Sigmoid colon (tissue), 7 donors: Measurements from ENCODE around the gene MRRF. TPM values are rescaled to one million over a fixed set of nuclear protein-coding genes. Genes with fewer than 3 reads are reported as not detected.

ENCODE experiments used
- DNase-seq: peaks from one replicate; pipeline ENCODE4 v3.0.0-alpha.2; 2019
- H3K27ac ChIP-seq, 4 donors: fragments of 200-600 bp; sonication (generic); one replicate each; pipeline ENCODE4 v1.5.1; 2016 to 2019; ENCODE audit warnings: mild to moderate bottlenecking in 1 of 4
- H3K27me3 ChIP-seq, 3 donors: fragments of 200-600 bp; sonication (generic); one replicate each; pipeline ENCODE4 v1.5.1; 2019; ENCODE audit warnings: mild to moderate bottlenecking in 1 of 3
- H3K36me3 ChIP-seq, 4 donors: fragments of 200-600 bp; sonication (generic); one replicate each; pipeline ENCODE4 v1.5.1; 2016 to 2019
- H3K4me1 ChIP-seq, 4 donors: fragments of 200-600 bp; sonication (generic); one replicate each; pipeline ENCODE4 v1.5.1; 2017 to 2019
- H3K4me3 ChIP-seq, 4 donors: fragments of 200-600 bp; sonication (generic); one replicate each; pipeline ENCODE4 v1.5.1; 2017 to 2019; ENCODE audit warnings: mild to moderate bottlenecking in 2 of 4, moderate library complexity in 1 of 4
- H3K9me3 ChIP-seq, 4 donors: fragments of 200-600 bp in 3 of 4; sonication (generic) in 3 of 4; one replicate each; pipeline versions ENCODE4 v1.5.1 to v1.6.1; 2013 to 2019
- EP300 ChIP-seq, 4 donors: sonication (generic); formaldehyde crosslinking; IDR thresholded peaks; one replicate each; pipeline ENCODE4 v1.6.1; 2017; ENCODE audit warnings: antibody characterized with exemption in 4 of 4
- POLR2A ChIP-seq, 2 donors: fragments of 450-650 bp; IDR thresholded peaks; one replicate each; pipeline ENCODE4 v1.6.1; 2016; ENCODE audit warnings: antibody characterized with exemption in 2 of 2, mild to moderate bottlenecking in 2 of 2, moderate library complexity in 2 of 2
- POLR2AphosphoS5 ChIP-seq, 4 donors: sonication (generic); formaldehyde crosslinking; IDR thresholded peaks; one replicate each; pipeline ENCODE4 v1.6.1; 2017; ENCODE audit warnings: antibody characterized with exemption in 4 of 4
- WGBS, 2 donors: extraction: QIAGEN DNeasy Blood & Tissue Kit; methylation state at CpG; one replicate each; pipeline ENCODE4 v1.1.7; 2013; 5-methylcytosine and 5-hydroxymethylcytosine counted together
- intact Hi-C: fragments of 100-400 bp; cut with DNase I; formaldehyde crosslinking; loops from one replicate; pipeline ENCODE4 v1.15.1; 2023
- polyA plus RNA-seq, 3 donors: library from polyadenylated mRNA; stranded (reverse); fragments of 200-250 nt; gene quantifications; one replicate each; pipeline ENCODE4 v1.2.3, GENCODE V29; 2013
- total RNA-seq, 4 donors: library from RNA; depleted of rRNA; stranded (reverse); fragments of >200 nt; gene quantifications; one replicate each; pipeline ENCODE4 v1.1.0, GENCODE V29; 2016
- TF ChIP-seq, protein P1 (sequence below), 4 experiments: fragments of 450-650 bp in 3 of 4; fragments of 200-600 bp in 1 of 4; IDR thresholded peaks; one replicate each; pipeline ENCODE4 v1.5.1; 2016 to 2019; ENCODE audit warnings: antibody characterized with exemption in 4 of 4, mild to moderate bottlenecking in 3 of 4, moderate library complexity in 2 of 4
- donor health status: healthy with polysubstance abuse.
- donor health status: Bipolar disorder and iron deficiency.
- donor health status: healthy.

MRRF gene
- total and polyA plus RNA-seq, 7 donors, result 29.9 to 46.7 (median 38.2) TPM

DNA sequence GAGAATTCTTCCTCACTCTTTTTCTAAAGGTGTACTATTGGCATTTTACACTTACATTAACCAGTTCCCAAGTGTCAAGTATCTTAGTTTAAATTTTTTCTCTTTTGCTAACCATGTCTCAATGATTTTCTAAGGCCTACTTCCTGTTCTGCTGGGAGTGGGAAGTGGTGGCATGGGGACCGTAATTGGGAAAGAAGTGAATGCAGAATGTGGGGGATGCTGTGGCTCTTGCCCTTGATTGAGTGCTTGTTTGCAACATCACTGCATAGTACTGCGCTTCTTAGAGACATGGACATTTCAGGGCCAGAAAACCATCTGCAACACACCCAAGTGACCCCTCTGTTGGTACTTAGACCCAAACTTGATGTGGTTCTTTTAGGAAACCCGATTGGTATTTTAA, 32.8 kb downstream of the MRRF start:
- TF ChIP-seq POLR2AphosphoS5 (IDR thresholded peaks at IDR 0.05), result no peak
- no peak for TF ChIP-seq EP300 (IDR thresholded peaks at IDR 0.05)
- TF ChIP-seq, protein P1, sequence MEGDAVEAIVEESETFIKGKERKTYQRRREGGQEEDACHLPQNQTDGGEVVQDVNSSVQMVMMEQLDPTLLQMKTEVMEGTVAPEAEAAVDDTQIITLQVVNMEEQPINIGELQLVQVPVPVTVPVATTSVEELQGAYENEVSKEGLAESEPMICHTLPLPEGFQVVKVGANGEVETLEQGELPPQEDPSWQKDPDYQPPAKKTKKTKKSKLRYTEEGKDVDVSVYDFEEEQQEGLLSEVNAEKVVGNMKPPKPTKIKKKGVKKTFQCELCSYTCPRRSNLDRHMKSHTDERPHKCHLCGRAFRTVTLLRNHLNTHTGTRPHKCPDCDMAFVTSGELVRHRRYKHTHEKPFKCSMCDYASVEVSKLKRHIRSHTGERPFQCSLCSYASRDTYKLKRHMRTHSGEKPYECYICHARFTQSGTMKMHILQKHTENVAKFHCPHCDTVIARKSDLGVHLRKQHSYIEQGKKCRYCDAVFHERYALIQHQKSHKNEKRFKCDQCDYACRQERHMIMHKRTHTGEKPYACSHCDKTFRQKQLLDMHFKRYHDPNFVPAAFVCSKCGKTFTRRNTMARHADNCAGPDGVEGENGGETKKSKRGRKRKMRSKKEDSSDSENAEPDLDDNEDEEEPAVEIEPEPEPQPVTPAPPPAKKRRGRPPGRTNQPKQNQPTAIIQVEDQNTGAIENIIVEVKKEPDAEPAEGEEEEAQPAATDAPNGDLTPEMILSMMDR (IDR thresholded peaks at IDR 0.05), result no peak
- TF ChIP-seq POLR2A (IDR thresholded peaks at IDR 0.05), result no peak
- intact Hi-C loops, result no loop called here
- H3K27ac ChIP-seq, result no peak overlapping the region
- no peak overlapping the region for H3K4me3 ChIP-seq
- no peaks in the 10 kb centered on the region for H3K27me3 ChIP-seq
- no peak for DNase-seq
- peaks cover 0 to 43% (median 6%) of the 10 kb centered on the region in 4 donors for H3K36me3 ChIP-seq
- 94 to 95% methylated on average over 3 of the region's 3 CpGs for WGBS, 2 donors
- H3K9me3 ChIP-seq, result no peaks in the 10 kb centered on the region
- no peaks in the 10 kb centered on the region for H3K4me1 ChIP-seq

DNA sequence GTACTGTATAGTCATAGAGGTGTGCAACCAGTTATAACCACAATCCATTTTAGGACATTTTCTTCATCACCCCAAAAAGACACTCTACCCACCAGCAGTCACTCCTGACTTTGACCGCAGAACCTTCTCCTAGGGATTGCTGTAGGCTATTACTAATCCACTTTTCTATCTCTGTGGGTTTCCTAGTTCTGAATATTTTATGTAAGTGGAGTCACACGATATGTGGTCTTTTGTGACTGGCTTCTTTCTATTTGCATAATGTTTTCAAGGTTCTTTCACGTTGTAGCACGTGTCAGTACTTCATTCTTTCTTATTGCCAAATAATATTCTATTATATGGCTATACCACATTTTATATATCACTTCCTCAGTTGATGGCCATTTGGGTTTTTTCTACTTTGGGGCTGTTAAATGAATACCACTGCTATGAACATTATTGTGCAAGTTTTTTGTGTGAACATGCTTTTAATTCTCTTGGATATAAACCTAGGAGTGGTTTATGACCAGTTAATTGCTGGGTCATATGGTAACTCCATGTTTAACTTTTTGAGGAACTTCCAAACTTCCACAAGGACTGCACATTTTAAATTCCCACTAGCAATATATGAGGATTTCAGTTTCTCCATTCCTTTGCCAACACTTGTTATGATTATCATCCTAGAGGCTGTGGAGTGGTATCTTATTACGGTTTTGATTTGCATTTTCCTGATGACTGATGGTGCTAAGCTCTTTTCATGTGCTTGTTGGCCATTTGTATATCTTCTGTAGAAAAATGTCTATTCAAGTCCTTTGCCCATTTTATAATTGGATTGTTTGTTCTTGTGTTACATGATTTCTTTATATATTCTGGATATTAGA, 37.8 kb downstream of the MRRF start:
- DNase-seq, result no peak
- Histone ChIP-seq H3K4me1 (peaks cover 0 to 5% (median 2%) of the 10 kb centered on the region in 4 donors), H3K27ac (no peak overlapping the region), H3K9me3 (no peaks in the 10 kb centered on the region), H3K27me3 (no peaks in the 10 kb centered on the region), H3K4me3 (no peak overlapping the region), H3K36me3 (peaks cover 0 to 42% (median 4%) of the 10 kb centered on the region in 4 donors)
- 47 to 81% methylated on average over 5 of the region's 5 CpGs for WGBS, 2 donors
- intact Hi-C loops, result no loop called here
- TF ChIP-seq EP300 (IDR thresholded peaks at IDR 0.05), result no peak
- TF ChIP-seq, protein P1 (IDR thresholded peaks at IDR 0.05), result no peak
- TF ChIP-seq POLR2AphosphoS5 (IDR thresholded peaks at IDR 0.05), result no peak
- no peak for TF ChIP-seq POLR2A (IDR thresholded peaks at IDR 0.05)

DNA sequence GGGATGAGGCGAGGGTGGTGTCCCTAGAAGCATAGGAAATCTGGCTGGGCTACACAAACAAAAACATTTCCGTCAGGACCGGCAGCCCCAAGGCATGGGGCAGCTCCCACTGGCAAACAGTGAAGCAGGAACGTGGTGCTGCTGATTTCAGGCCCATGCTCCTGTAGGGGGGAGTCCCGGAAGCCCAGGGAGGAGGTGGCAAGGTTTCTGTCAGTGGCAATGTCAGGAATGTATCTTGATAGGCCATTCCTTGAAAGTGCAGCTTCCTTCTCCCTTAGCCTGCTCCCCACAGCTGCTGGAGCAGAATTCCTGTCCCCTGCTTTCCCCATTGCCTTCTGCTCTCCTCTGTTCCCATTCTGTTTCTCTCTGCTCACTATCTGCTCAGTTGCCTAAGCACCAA, 42.4 kb downstream of the MRRF start:
- Histone ChIP-seq H3K4me3 (no peak overlapping the region), H3K36me3 (peaks cover 0 to 42% (median 5%) of the 10 kb centered on the region in 4 donors), H3K4me1 (peaks cover 0 to 9% (median 3%) of the 10 kb centered on the region in 4 donors), H3K27me3 (no peaks in the 10 kb centered on the region), H3K9me3 (no peaks in the 10 kb centered on the region), H3K27ac (no peak overlapping the region)
- intact Hi-C loops, result no loop called here
- no peak for DNase-seq
- 87 to 90% methylated on average over 5 of the region's 5 CpGs for WGBS, 2 donors
- TF ChIP-seq POLR2AphosphoS5 (IDR thresholded peaks at IDR 0.05) (peak in 1 of 4 donors; percentile 18), EP300 (IDR thresholded peaks at IDR 0.05) (no peak)

DNA sequence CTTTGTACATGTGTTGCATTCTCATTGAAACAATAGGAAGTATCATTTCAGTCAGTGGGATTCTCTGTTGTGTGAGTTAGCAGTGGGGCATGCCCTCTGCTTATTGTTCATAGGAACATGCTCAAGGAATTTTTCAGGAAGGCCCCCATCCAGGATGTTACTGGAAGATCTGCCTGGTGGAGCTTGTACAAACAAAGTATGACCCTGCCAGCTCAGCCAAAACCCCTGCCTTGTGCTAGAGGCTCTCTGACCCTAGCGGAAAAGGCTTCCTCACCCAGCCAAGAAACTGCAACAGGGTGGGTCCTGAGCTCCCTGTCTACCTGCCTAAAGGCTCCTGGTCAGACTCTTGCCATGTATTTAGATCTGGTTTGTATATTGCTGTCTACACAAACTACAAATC, 43.2 kb downstream of the MRRF start:
- no peaks in the 10 kb centered on the region for H3K9me3 ChIP-seq
- no peaks in the 10 kb centered on the region for H3K27me3 ChIP-seq
- TF ChIP-seq POLR2A (IDR thresholded peaks at IDR 0.05), result no peak
- peak in 1 of 4 donors; percentile 7 for TF ChIP-seq POLR2AphosphoS5 (IDR thresholded peaks at IDR 0.05)
- TF ChIP-seq, protein P1 (IDR thresholded peaks at IDR 0.05), result no peak
- no peak for TF ChIP-seq EP300 (IDR thresholded peaks at IDR 0.05)
- 91 to 94% methylated on average over 1 of the region's 1 CpG for WGBS, 2 donors
- peaks cover 0 to 9% (median 3%) of the 10 kb centered on the region in 4 donors for H3K4me1 ChIP-seq
- DNase-seq, result no peak
- H3K27ac ChIP-seq, result no peak overlapping the region
- no peak overlapping the region for H3K4me3 ChIP-seq
- H3K36me3 ChIP-seq, result peaks cover 0 to 44% (median 9%) of the 10 kb centered on the region in 4 donors
- intact Hi-C loops, result no loop called here

DNA sequence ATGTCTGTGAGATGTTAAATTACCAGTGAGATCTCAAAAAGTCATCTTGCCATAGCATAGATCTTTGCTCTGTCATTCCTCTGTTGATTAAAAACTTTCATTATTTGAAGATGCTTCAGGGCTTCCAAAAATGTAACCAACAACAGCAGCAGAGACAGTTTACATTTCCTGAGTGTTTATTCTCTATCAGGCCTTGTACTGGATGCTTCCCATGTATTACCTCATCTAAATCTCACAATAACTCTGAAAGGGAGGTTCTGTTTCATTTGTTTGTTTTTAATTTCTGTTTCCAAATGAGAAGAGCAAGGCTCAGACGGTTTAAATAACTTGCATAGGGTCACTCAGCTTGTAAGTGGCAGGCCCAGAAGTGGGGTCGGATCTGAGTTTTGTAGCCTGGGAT, 45.2 kb downstream of the MRRF start:
- Histone ChIP-seq H3K36me3 (peaks cover 0 to 58% (median 24%) of the 10 kb centered on the region in 4 donors), H3K27ac (no peak overlapping the region), H3K4me1 (peaks cover 0 to 5% (median 0%) of the 10 kb centered on the region in 4 donors), H3K27me3 (no peaks in the 10 kb centered on the region), H3K4me3 (no peak overlapping the region), H3K9me3 (no peaks in the 10 kb centered on the region)
- WGBS, 2 donors, result 76 to 78% methylated on average over 2 of the region's 2 CpGs
- no peak for DNase-seq
- intact Hi-C loops, result no loop called here
- TF ChIP-seq POLR2AphosphoS5 (IDR thresholded peaks at IDR 0.05), result no peak
- TF ChIP-seq POLR2A (IDR thresholded peaks at IDR 0.05), result no peak
- no peak for TF ChIP-seq EP300 (IDR thresholded peaks at IDR 0.05)
- TF ChIP-seq, protein P1 (IDR thresholded peaks at IDR 0.05), result no peak
